Rectal smooth muscle tissue (tissue), 1 donor: ENCODE results near the gene ATP13A3.

Source experiments
- H3K27ac ChIP-seq: one replicate; pipeline ENCODE4 v1.7.0; 2013; ENCODE audit warnings: low read depth, low read length, inconsistent platforms
- H3K27me3 ChIP-seq: one replicate; pipeline ENCODE4 v1.7.0; 2013; ENCODE audit warnings: low read length; ENCODE audit not compliant: control insufficient read depth, insufficient read depth
- H3K36me3 ChIP-seq: one replicate; pipeline ENCODE4 v1.7.0; 2013; ENCODE audit warnings: low read length; ENCODE audit not compliant: control insufficient read depth, insufficient read depth
- H3K4me1 ChIP-seq: one replicate; pipeline ENCODE4 v1.7.0; 2013; ENCODE audit warnings: low read length; ENCODE audit not compliant: control insufficient read depth, insufficient read depth
- H3K4me3 ChIP-seq: one replicate; pipeline ENCODE4 v1.7.0; 2013; ENCODE audit warnings: low read length
- H3K9ac ChIP-seq: one replicate; pipeline ENCODE4 v1.7.0; 2013; ENCODE audit warnings: low read length

Gene ATP13A3

GRCh38 chr3:194381460-194381875 is 105.3 kb downstream of the ATP13A3 start:
- H3K4me1 ChIP-seq, result no peaks in the 10 kb centered on the region
- H3K4me3 ChIP-seq, result no peak overlapping the region
- H3K27ac ChIP-seq, result no peak overlapping the region
- H3K9ac ChIP-seq, result no peak overlapping the region
- H3K27me3 ChIP-seq, result no peaks in the 10 kb centered on the region
- H3K36me3 ChIP-seq, result no peaks in the 10 kb centered on the region

- Histone ChIP-seq H3K4me1 (no peaks in the 10 kb centered on the region), H3K36me3 (no peaks in the 10 kb centered on the region), H3K4me3 (no peak overlapping the region), H3K27ac (no peak overlapping the region), H3K9ac (no peak overlapping the region), H3K27me3 (no peaks in the 10 kb centered on the region)
These were observed 106.5 kb downstream of the ATP13A3 start for GRCh38 chr3:194380326-194380725.

- Histone ChIP-seq H3K9ac (no peak overlapping the region), H3K4me1 (no peaks in the 10 kb centered on the region), H3K27me3 (no peaks in the 10 kb centered on the region), H3K36me3 (no peaks in the 10 kb centered on the region), H3K27ac (no peak overlapping the region), H3K4me3 (no peak overlapping the region)
These were observed 107.2 kb downstream of the ATP13A3 start for GRCh38 chr3:194379651-194380050.

- no peak overlapping the region for H3K9ac ChIP-seq
- H3K4me1 ChIP-seq, result no peaks in the 10 kb centered on the region
- no peak overlapping the region for H3K27ac ChIP-seq
- no peaks in the 10 kb centered on the region for H3K27me3 ChIP-seq
- no peak overlapping the region for H3K4me3 ChIP-seq
- H3K36me3 ChIP-seq, result no peaks in the 10 kb centered on the region
These were observed 107.6 kb downstream of the ATP13A3 start for GRCh38 chr3:194379231-194379630.

GRCh38 chr3:194377708-194378107 is 109.1 kb downstream of the ATP13A3 start:
- H3K4me1 ChIP-seq, result no peaks in the 10 kb centered on the region
- no peak overlapping the region for H3K27ac ChIP-seq
- no peaks in the 10 kb centered on the region for H3K36me3 ChIP-seq
- no peak overlapping the region for H3K4me3 ChIP-seq
- no peak overlapping the region for H3K9ac ChIP-seq
- no peaks in the 10 kb centered on the region for H3K27me3 ChIP-seq

- H3K27me3 ChIP-seq, result no peaks in the 10 kb centered on the region
- no peak overlapping the region for H3K9ac ChIP-seq
- no peak overlapping the region for H3K27ac ChIP-seq
- H3K4me1 ChIP-seq, result no peaks in the 10 kb centered on the region
- no peaks in the 10 kb centered on the region for H3K36me3 ChIP-seq
- H3K4me3 ChIP-seq, result no peak overlapping the region
These were observed 110.6 kb downstream of the ATP13A3 start for GRCh38 chr3:194376241-194376560.

GRCh38 chr3:194375473-194376240 is 111.1 kb downstream of the ATP13A3 start:
- H3K4me3 ChIP-seq, result no peak overlapping the region
- H3K36me3 ChIP-seq, result no peaks in the 10 kb centered on the region
- H3K9ac ChIP-seq, result no peak overlapping the region
- no peak overlapping the region for H3K27ac ChIP-seq
- no peaks in the 10 kb centered on the region for H3K4me1 ChIP-seq
- H3K27me3 ChIP-seq, result no peaks in the 10 kb centered on the region

- H3K4me1 ChIP-seq, result no peaks in the 10 kb centered on the region
- H3K27me3 ChIP-seq, result no peaks in the 10 kb centered on the region
- no peak overlapping the region for H3K9ac ChIP-seq
- no peaks in the 10 kb centered on the region for H3K36me3 ChIP-seq
- H3K27ac ChIP-seq, result no peak overlapping the region
- no peak overlapping the region for H3K4me3 ChIP-seq
These were observed 111.9 kb downstream of the ATP13A3 start for GRCh38 chr3:194374935-194375334.

- H3K27me3 ChIP-seq, result no peaks in the 10 kb centered on the region
- no peaks in the 10 kb centered on the region for H3K36me3 ChIP-seq
- no peak overlapping the region for H3K9ac ChIP-seq
- H3K4me3 ChIP-seq, result no peak overlapping the region
- H3K4me1 ChIP-seq, result no peaks in the 10 kb centered on the region
- H3K27ac ChIP-seq, result no peak overlapping the region
These were observed 112.9 kb downstream of the ATP13A3 start for GRCh38 chr3:194373899-194374298.

GRCh38 chr3:194373028-194373427 is 113.8 kb downstream of the ATP13A3 start:
- no peak overlapping the region for H3K27ac ChIP-seq
- no peaks in the 10 kb centered on the region for H3K27me3 ChIP-seq
- no peak overlapping the region for H3K4me3 ChIP-seq
- no peak overlapping the region for H3K9ac ChIP-seq
- no peaks in the 10 kb centered on the region for H3K4me1 ChIP-seq
- H3K36me3 ChIP-seq, result no peaks in the 10 kb centered on the region

- H3K4me1 ChIP-seq, result no peaks in the 10 kb centered on the region
- H3K27me3 ChIP-seq, result no peaks in the 10 kb centered on the region
- H3K9ac ChIP-seq, result no peak overlapping the region
- H3K4me3 ChIP-seq, result no peak overlapping the region
- H3K36me3 ChIP-seq, result no peaks in the 10 kb centered on the region
- no peak overlapping the region for H3K27ac ChIP-seq
These were observed 116.0 kb downstream of the ATP13A3 start for GRCh38 chr3:194370753-194371152.

- no peak within 1 kb of the TSS for H3K27ac ChIP-seq
- no peaks in the 10 kb centered on the region for H3K36me3 ChIP-seq
- H3K4me3 ChIP-seq, result no peak within 1 kb of the TSS
- H3K27me3 ChIP-seq, result no peaks in the 10 kb centered on the region
- H3K9ac ChIP-seq, result no peak within 1 kb of the TSS
- H3K4me1 ChIP-seq, result no peaks in the 10 kb centered on the region
These were observed 117.1 kb downstream of the ATP13A3 start, which contains the start of gene LRRC15 for GRCh38 chr3:194369522-194370279. Gene LRRC15, minus strand, starts transcription at chr3:194369743. Its CDS starts 8,700 bp downstream, at chr3:194361043.

GRCh38 chr3:194368918-194369317 is 117.9 kb downstream of the ATP13A3 start:
- H3K4me3 ChIP-seq, result no peak overlapping the region
- no peaks in the 10 kb centered on the region for H3K27me3 ChIP-seq
- H3K27ac ChIP-seq, result no peak overlapping the region
- peaks cover 2% of the 10 kb centered on the region for H3K4me1 ChIP-seq
- no peak overlapping the region for H3K9ac ChIP-seq
- no peaks in the 10 kb centered on the region for H3K36me3 ChIP-seq
